Body of pancreas (tissue), 4 donors: ENCODE data around the gene TUT1.

Experiments
- CTCF ChIP-seq, 7 experiments: fragments of 450-650 bp in 4 of 7; fragments of 200-600 bp in 3 of 7; sonication (generic) in 3 of 7; IDR thresholded peaks; one replicate each; pipeline ENCODE4 v1.5.1; 2016 to 2019; ENCODE audit warnings: antibody characterized with exemption in 7 of 7
- POLR2A ChIP-seq, 3 donors: fragments of 450-650 bp; IDR thresholded peaks; one replicate each; pipeline ENCODE4 v1.6.1; 2016; ENCODE audit warnings: antibody characterized with exemption in 3 of 3, mild to moderate bottlenecking in 2 of 3

DNA sequence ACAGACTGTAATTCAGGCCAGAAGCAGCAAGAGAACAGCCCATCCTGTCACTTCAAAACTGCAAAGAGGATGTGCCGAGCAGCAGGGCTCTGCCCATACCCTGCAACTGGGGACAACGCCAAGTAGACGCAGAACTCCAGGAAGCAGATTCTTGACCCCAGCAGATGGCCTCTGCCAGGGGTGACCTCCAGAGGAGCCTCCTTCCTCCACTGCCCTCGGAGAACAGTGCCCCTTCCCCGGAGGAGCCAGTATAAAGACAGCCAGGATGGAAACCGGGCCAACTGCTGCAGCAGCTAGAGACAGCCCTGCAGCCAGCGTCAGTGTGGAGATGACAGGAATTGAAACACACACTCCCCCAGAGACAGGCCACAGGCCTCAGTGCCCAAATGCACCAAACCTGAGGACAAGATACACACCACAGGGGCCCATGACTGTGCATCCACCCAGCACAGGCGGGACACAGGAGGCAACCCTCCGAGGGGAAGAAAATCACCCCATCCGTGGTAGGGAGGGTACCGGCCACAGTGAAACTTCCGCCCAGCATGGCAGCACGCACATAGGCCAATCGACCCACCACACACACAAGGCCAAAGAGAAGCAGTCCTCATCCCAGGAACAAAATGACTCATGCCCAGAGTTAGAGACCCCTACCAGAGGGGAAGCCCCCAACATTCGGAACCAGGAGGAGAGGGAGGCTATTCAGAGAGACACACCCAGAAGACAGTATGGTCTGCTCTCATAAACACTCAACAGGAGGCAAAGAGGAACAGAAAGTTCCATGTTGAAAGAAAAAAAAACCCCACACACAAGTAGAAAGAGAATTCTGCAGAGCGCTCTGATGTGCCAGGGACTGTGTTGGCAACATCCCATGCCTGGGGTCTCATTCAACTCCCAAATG is 50.3 kb downstream of the TUT1 start:
- no peak for TF ChIP-seq CTCF (IDR thresholded peaks at IDR 0.05)
- TF ChIP-seq POLR2A (IDR thresholded peaks at IDR 0.05) = no peak
